ENCODE results near the gene CACNB4.
"Not testable (repeated sequence)": the region's sequence is repeated elsewhere in the genome, so short reads cannot be mapped to it uniquely, and the experiment has no call there.

The CACNB4 gene

GRCh38 chr2:151943461-151943860 is 155.4 kb downstream of the CACNB4 start:
- DNase-seq (ENCODE audit: low spot score) (no peak), ATAC-seq (ENCODE audit: low read depth) (peak; percentile 29; the same call in 2 of the 3 replicates)
- no peak for TF ChIP-seq CTCF (IDR thresholded peaks at IDR 0.05; ENCODE audit: poor library complexity, severe bottlenecking)
- Histone ChIP-seq H3K27me3 (ENCODE audit: insufficient read depth, poor library complexity, severe bottlenecking) (no peaks in the 10 kb centered on the region), H3K4me3 (ENCODE audit: severe bottlenecking) (no peak overlapping the region), H3K27ac (ENCODE audit: poor library complexity, severe bottlenecking) (peak overlapping the region; percentile 64), H3K9me3 (ENCODE audit: severe bottlenecking) (no peaks in the 10 kb centered on the region), H3K4me1 (ENCODE audit: insufficient read depth, poor library complexity, severe bottlenecking) (peaks cover 21% of the 10 kb centered on the region), H3K36me3 (ENCODE audit: low read depth) (no peaks in the 10 kb centered on the region)

- H3K9me3 ChIP-seq (ENCODE audit: severe bottlenecking); H3K27me3 ChIP-seq (ENCODE audit: insufficient read depth, poor library complexity, severe bottlenecking); H3K27ac ChIP-seq (ENCODE audit: poor library complexity, severe bottlenecking); H3K36me3 ChIP-seq (ENCODE audit: low read depth); ATAC-seq (ENCODE audit: low read depth); H3K4me3 ChIP-seq (ENCODE audit: severe bottlenecking); DNase-seq (ENCODE audit: low spot score): not testable (repeated sequence)
- H3K4me1 ChIP-seq (ENCODE audit: insufficient read depth, poor library complexity, severe bottlenecking), result peaks cover 18% of the 10 kb centered on the region
Observed at GRCh38 chr2:151942540-151943205, 156.2 kb downstream of the CACNB4 start.

- Histone ChIP-seq H3K27ac (ENCODE audit: poor library complexity, severe bottlenecking) (no peak overlapping the region), H3K27me3 (ENCODE audit: insufficient read depth, poor library complexity, severe bottlenecking) (no peaks in the 10 kb centered on the region), H3K9me3 (ENCODE audit: severe bottlenecking) (no peaks in the 10 kb centered on the region), H3K36me3 (ENCODE audit: low read depth) (no peaks in the 10 kb centered on the region), H3K4me1 (ENCODE audit: insufficient read depth, poor library complexity, severe bottlenecking) (no peaks in the 10 kb centered on the region), H3K4me3 (ENCODE audit: severe bottlenecking) (no peak overlapping the region)
- ATAC-seq (ENCODE audit: low read depth) (no peak), DNase-seq (ENCODE audit: low spot score) (no peak)
- no peak for TF ChIP-seq CTCF (IDR thresholded peaks at IDR 0.05; ENCODE audit: poor library complexity, severe bottlenecking)
Observed at GRCh38 chr2:151937966-151938365, 160.9 kb downstream of the CACNB4 start.

GRCh38 chr2:151936626-151937025 is 162.2 kb downstream of the CACNB4 start:
- H3K27ac ChIP-seq (ENCODE audit: poor library complexity, severe bottlenecking), result no peak overlapping the region
- no peak for TF ChIP-seq CTCF (IDR thresholded peaks at IDR 0.05; ENCODE audit: poor library complexity, severe bottlenecking)
- no peaks in the 10 kb centered on the region for H3K4me1 ChIP-seq (ENCODE audit: insufficient read depth, poor library complexity, severe bottlenecking)
- no peaks in the 10 kb centered on the region for H3K36me3 ChIP-seq (ENCODE audit: low read depth)
- no peak overlapping the region for H3K4me3 ChIP-seq (ENCODE audit: severe bottlenecking)
- H3K9me3 ChIP-seq (ENCODE audit: severe bottlenecking), result no peaks in the 10 kb centered on the region
- DNase-seq (ENCODE audit: low spot score) (no peak), ATAC-seq (ENCODE audit: low read depth) (no peak)
- H3K27me3 ChIP-seq (ENCODE audit: insufficient read depth, poor library complexity, severe bottlenecking), result no peaks in the 10 kb centered on the region

- DNase-seq (ENCODE audit: low spot score) (no peak), ATAC-seq (ENCODE audit: low read depth) (no peak)
- TF ChIP-seq CTCF (IDR thresholded peaks at IDR 0.05; ENCODE audit: poor library complexity, severe bottlenecking), result no peak
- no peaks in the 10 kb centered on the region for H3K36me3 ChIP-seq (ENCODE audit: low read depth)
- H3K9me3 ChIP-seq (ENCODE audit: severe bottlenecking), result no peaks in the 10 kb centered on the region
- H3K27me3 ChIP-seq (ENCODE audit: insufficient read depth, poor library complexity, severe bottlenecking), result no peaks in the 10 kb centered on the region
- no peaks in the 10 kb centered on the region for H3K4me1 ChIP-seq (ENCODE audit: insufficient read depth, poor library complexity, severe bottlenecking)
- H3K4me3 ChIP-seq (ENCODE audit: severe bottlenecking), result no peak overlapping the region
- H3K27ac ChIP-seq (ENCODE audit: poor library complexity, severe bottlenecking), result no peak overlapping the region
Observed at GRCh38 chr2:151933266-151933804, 165.5 kb downstream of the CACNB4 start.
